H4 (cell line): ENCODE data around the gene TM4SF1. TPM values are rescaled to one million over a fixed set of nuclear protein-coding genes. Genes with fewer than 3 reads are reported as not detected.
"Not testable (repeated sequence)": the region's sequence is repeated elsewhere in the genome, so short reads cannot be mapped to it uniquely, and the experiment has no call there.

Experiments
- DNase-seq: peaks from one replicate; pipeline ENCODE4 v3.0.0-alpha.2; 2015; ENCODE audit warnings: low spot score
- total RNA-seq: library from RNA; depleted of rRNA; stranded (reverse); fragments of >200 nt; shearing (Covaris generic); gene quantifications from 2 replicates; pipeline ENCODE4 v1.2.3, GENCODE V29; 2014

Gene TM4SF1
- total RNA-seq, 1 experiment from 2014 or later = 152 TPM

GRCh38 chr3:149343951-149344350 is 33.5 kb downstream of the TM4SF1 start:
- DNase-seq = no peak

- DNase-seq = peak; percentile 86
Measured at GRCh38 chr3:149342413-149343380, 34.8 kb downstream of the TM4SF1 start.

DNA sequence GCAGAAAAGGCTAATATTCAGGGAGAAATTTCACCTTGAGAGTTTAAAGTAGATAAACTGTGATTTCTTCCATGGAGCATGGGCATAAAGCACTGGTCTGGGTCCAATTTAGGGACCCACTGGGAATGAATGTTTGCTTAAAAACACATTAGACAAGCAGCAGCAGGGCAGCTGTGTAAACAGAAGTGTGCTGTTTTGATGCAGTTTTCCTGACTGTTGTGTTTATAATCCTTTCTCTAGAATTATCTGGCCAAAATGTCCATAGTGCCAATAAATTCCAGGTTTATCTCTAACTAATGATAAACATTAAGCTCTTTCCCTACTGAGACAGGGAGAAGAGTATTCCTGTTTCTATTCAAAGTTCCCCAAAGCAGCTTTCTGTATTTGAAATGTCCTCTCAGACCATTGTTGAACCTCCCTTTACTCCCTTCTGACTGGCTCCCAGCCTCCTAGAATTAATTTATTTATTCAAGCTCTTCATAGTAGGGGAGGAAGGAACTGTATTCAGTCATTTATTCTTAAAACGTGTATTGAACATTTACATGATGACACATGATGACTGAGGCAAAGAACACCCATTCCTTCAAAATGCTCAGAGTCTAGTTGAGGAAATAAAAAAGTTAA is 37.0 kb downstream of the TM4SF1 start:
- peak; percentile 72 for DNase-seq

GRCh38 chr3:149339931-149340309 is 37.5 kb downstream of the TM4SF1 start:
- peak; percentile 99 for DNase-seq

- not testable (repeated sequence) for DNase-seq
Measured at GRCh38 chr3:149337486-149337885, 40.0 kb downstream of the TM4SF1 start.

DNA sequence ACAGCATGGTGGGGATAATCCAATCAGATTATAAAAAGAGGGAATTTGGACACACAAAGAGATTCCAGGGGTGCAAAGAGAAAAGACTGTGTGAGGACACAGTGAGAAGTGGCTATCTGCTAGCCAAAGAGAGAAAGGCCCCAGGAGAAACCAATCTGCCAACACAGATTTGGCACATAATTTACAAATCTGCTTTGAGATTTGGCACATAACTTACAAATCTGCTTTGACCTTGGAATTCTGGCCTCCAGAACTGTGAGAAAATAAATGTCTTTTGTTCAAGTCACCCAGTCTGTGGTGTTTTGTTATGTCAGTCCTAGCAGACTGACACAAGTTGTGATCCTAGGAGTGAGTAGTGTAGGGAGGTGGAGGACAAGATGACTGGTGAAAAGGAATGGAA is 40.5 kb downstream of the TM4SF1 start:
- no peak for DNase-seq

DNA sequence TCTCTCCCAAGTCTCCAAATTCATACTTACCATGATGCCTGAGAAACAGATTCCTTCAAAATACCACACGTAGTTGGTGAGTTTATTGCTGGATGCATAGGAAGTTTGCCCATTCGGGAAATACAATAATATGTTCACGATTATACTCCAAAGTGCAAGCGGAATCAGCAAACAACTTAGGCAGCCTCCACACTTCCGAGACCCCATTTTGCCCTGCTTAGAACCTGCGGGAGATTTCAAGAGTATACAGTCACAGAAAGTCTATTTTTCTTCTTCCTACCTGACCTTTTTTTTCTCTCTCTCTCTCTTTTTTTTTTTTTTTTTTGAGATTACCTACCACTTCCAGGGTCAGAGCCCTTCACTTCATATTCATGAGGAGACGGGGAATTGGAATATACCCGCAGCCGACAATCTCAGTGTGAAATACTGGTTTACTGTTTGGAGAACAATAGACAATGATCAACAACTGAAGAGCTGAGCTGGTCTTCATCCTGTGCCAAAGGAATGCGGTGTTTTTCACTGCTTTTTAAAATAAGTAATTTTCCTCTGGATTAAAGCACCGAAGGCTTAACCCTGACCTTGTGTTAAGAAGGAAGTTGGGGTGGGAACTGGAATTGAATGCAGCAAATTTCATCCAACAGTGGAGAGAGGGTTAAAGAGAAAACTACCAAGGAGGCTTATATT is 44.1 kb downstream of the TM4SF1 start, which contains the start of gene TM4SF18:
Gene TM4SF18, minus strand, starts transcription at position 461 of the 684 bp plus-strand sequence. Its CDS starts 254 bp downstream, at position 207.
- DNase-seq = no peak

GRCh38 chr3:149332771-149333170 is 44.7 kb downstream of the TM4SF1 start:
- DNase-seq = no peak

GRCh38 chr3:149332227-149332765 is 45.2 kb downstream of the TM4SF1 start:
- DNase-seq = no peak

DNA sequence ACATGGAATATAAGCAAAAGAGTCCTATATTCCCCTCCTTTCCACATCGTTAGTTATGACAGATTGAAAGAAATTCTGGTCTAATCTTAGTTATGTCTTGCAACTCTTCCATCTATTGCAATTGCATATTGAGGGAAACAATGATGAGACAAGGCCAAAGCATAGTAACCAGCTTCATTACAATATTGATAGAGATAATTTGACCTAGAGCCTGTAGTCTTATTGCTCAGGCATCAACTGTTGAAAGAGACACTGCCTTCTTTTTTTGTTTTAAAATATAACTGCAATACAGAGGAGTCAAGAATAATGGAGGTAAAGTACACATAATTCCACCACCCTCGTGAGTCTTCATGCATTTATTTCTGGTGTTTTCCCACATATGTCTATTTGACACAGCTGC is 46.1 kb downstream of the TM4SF1 start:
- DNase-seq = no peak

GRCh38 chr3:149330609-149331331 is 46.7 kb downstream of the TM4SF1 start:
- DNase-seq = no peak

DNA sequence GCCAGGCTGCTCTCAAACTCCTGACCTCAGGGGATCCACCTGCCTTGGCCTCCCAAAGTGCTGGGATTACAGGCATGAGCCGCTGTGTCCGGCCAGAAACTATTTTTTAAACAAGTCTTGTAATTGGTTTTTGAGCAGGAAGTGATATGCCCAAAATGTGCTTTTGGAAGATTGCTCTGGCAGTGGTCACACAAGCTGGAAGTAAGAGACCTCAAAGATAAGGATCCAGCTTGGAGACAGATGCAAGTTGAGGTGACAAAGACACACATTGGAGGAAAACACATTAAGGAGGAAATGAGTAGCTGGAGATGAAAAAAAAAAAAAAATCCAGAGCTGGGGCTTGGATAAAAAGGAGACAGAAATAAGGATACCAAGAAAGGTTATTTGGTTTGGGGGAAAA is 50.3 kb downstream of the TM4SF1 start:
- DNase-seq = no peak

GRCh38 chr3:149325581-149325980 is 51.9 kb downstream of the TM4SF1 start:
- DNase-seq = no peak

- no peak for DNase-seq
Measured at GRCh38 chr3:149324332-149324731, 53.1 kb downstream of the TM4SF1 start.

DNA sequence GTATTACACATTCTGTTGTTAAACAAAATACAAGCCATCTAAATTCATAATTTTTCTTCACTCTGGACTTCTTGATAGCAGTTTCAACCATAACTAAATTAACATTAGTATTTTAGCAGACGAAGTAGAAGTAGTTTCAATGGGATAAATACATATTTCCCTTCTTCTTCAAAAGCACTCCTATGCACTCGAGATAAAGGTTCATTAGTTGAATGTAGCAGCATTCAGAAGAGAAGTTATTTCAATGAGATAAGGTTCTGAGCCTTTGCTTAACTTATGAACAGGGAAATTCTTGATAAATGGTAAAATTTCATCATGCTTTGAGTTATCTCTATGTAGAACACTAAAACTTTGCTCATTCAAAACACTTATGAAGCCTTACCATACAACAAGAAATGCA is 55.8 kb downstream of the TM4SF1 start:
- DNase-seq = no peak

- no peak for DNase-seq
Measured at GRCh38 chr3:149321136-149321535, 56.3 kb downstream of the TM4SF1 start.

- no peak for DNase-seq
Measured at GRCh38 chr3:149319750-149320149, 57.7 kb downstream of the TM4SF1 start.
